HFF-Myc (cell line): ENCODE data around the gene ZFP64.
A peak's percentile ranks its signal among the peaks of the same experiment; 100 is the strongest.

Experiments
- DNase-seq: peaks from one replicate; pipeline ENCODE4 v3.0.0-alpha.2; 2011; ENCODE audit warnings: low read depth; ENCODE audit errors: extremely low read depth
- H3K4me3 ChIP-seq: replicated peaks from 2 replicates; pipeline ENCODE4 v1.5.1; 2011; ENCODE audit warnings: low read depth, mild to moderate bottlenecking, control low read depth, low read length
- TF ChIP-seq, protein P1 (sequence below): IDR thresholded peaks from 2 replicates; pipeline ENCODE4 v1.5.1; 2012; ENCODE audit warnings: mild to moderate bottlenecking, low read depth, low read length, control low read depth; ENCODE audit errors: missing control alignments

Gene ZFP64

DNA sequence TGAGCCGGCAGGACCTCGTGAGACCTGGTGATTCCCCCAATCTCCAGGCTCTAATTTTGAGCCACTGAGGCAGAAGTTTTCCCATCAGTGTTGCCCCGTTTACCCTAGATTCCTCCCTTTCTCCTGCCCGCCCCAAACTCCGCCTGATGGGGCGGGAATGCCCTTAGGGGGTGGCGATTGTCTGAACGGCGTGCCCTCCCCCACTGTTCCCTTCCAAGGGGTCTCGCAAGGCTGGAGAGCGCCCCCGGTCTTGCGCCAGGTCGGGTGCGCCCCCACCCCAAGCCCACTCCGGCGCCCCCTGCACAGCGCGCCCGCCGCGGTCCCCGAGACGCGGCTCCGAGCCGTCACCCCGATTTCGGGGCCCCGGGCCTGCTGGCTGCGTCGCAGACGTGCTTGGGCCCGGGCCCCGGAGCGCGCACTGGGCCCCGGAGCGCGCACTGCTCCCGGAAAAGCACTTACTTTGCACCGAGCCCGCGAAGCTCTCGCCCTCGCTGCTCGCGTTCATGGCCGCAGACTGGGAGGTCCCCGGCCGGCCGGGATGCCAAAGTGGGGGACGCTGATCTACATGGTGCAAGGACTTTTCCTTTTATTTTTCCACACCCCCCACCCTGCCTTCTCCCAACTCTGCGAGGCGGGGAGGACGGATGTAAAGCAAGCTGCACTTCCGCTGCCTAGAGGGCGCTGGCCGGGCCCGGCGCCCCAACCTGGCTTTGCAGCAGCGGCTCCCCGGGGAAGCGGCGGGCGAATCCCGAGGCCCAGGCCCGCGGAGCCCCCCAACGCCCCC is at the start of gene ZFP64:
Gene ZFP64, minus strand, starts transcription at position 648 of the 784 bp plus-strand sequence. Its CDS starts 143 bp downstream, at position 505.
- TF ChIP-seq, protein P1, sequence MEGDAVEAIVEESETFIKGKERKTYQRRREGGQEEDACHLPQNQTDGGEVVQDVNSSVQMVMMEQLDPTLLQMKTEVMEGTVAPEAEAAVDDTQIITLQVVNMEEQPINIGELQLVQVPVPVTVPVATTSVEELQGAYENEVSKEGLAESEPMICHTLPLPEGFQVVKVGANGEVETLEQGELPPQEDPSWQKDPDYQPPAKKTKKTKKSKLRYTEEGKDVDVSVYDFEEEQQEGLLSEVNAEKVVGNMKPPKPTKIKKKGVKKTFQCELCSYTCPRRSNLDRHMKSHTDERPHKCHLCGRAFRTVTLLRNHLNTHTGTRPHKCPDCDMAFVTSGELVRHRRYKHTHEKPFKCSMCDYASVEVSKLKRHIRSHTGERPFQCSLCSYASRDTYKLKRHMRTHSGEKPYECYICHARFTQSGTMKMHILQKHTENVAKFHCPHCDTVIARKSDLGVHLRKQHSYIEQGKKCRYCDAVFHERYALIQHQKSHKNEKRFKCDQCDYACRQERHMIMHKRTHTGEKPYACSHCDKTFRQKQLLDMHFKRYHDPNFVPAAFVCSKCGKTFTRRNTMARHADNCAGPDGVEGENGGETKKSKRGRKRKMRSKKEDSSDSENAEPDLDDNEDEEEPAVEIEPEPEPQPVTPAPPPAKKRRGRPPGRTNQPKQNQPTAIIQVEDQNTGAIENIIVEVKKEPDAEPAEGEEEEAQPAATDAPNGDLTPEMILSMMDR, result peak; percentile 57
- DNase-seq, result no peak

DNA sequence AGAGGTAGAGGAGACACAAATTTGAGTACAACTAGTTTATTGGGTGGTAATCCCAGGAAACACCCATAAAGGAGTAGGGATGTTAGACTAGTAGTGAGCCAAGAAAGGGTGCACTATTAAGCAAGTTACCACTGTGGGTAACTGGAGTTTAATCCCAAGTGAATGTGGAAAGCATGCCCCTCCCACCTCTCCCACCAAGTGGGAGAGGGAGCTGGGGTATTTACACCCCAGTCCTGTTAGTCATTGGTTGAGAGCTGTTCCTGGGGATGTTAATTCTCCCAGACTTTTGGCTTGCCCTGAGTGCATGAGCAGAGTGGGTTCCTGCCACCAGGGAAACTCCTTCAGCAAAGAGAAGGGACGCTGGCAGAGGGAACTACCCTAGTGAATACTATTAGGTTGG is 49.2 kb upstream of the ZFP64 start:
- TF ChIP-seq, protein P1, result no peak
- DNase-seq, result no peak
- no peak overlapping the region for H3K4me3 ChIP-seq

More for the DNA sequence above, at the start of gene ZFP64:
- H3K4me3 ChIP-seq, result peak within 1 kb of the TSS; percentile 77

GRCh38 chr20:52239102-52239501 is 47.5 kb upstream of the ZFP64 start:
- DNase-seq, result no peak
- no peak overlapping the region for H3K4me3 ChIP-seq
- TF ChIP-seq, protein P1, result no peak

- TF ChIP-seq, protein P1, result no peak
Observed at GRCh38 chr20:52236292-52236691, 44.7 kb upstream of the ZFP64 start.

GRCh38 chr20:52235129-52235528 is 43.5 kb upstream of the ZFP64 start:
- TF ChIP-seq, protein P1, result no peak
- no peak for DNase-seq
- H3K4me3 ChIP-seq, result no peak overlapping the region

More at GRCh38 chr20:52236292-52236691, 44.7 kb upstream of the ZFP64 start:
- H3K4me3 ChIP-seq, result no peak overlapping the region
- no peak for DNase-seq

GRCh38 chr20:52234302-52235045 is 42.9 kb upstream of the ZFP64 start:
- no peak for DNase-seq
- TF ChIP-seq, protein P1, result no peak
- no peak overlapping the region for H3K4me3 ChIP-seq
